Adrenal gland (tissue), 12 donors: Measurements from ENCODE around the gene PRPS2. TPM values are rescaled to one million over a fixed set of nuclear protein-coding genes. Genes with fewer than 3 reads are reported as not detected.

Source experiments
- DNase-seq, 7 donors: peaks; one replicate each; pipeline ENCODE4 v3.0.0-alpha.2; 2019 to 2020
- H3K27ac ChIP-seq, 5 donors: fragments of 200-600 bp; sonication (generic) in 4 of 5; 1 replicate in 3 of 5; 2 replicates in 2 of 5; pipeline versions ENCODE4 v1.5.1 to v1.8.0; 2016 to 2020; ENCODE audit warnings: mild to moderate bottlenecking in 1 of 5
- H3K27me3 ChIP-seq: fragments of 200-600 bp; 2 replicates; pipeline ENCODE4 v1.8.0; 2021
- H3K36me3 ChIP-seq, 2 donors: fragments of 200-600 bp; replicated peaks in 1 of 2; 1 replicate in 1 of 2; 2 replicates in 1 of 2; pipeline versions ENCODE4 v1.5.1 to v1.8.0; 2018 to 2022
- H3K4me1 ChIP-seq, 2 donors: fragments of 200-600 bp; replicated peaks in 1 of 2; 1 replicate in 1 of 2; 2 replicates in 1 of 2; pipeline versions ENCODE4 v1.5.1 to v1.8.0; 2018 to 2021
- H3K4me3 ChIP-seq, 4 donors: fragments of 200-600 bp; sonication (generic) in 3 of 4; one replicate each; pipeline ENCODE4 v1.5.1; 2016 to 2018
- H3K9me3 ChIP-seq, 3 donors: fragments of 200-600 bp; sonication (generic) in 1 of 3; replicated peaks in 1 of 3; 1 replicate in 2 of 3; 2 replicates in 1 of 3; pipeline versions ENCODE4 v1.5.1 to v1.8.0; 2016 to 2021
- POLR2A ChIP-seq, 2 donors: fragments of 450-650 bp; IDR thresholded peaks; one replicate each; pipeline ENCODE4 v1.6.1; 2017; ENCODE audit warnings: antibody characterized with exemption in 2 of 2, mild to moderate bottlenecking in 2 of 2, moderate library complexity in 1 of 2
- WGBS, 4 donors: extraction: QIAGEN DNeasy Blood & Tissue Kit in 2 of 4; methylation state at CpG; one replicate each; pipeline versions ENCODE4 v1.1.5 to v1.1.7; 2013 to 2017; 5-methylcytosine and 5-hydroxymethylcytosine counted together
- intact Hi-C, 2 donors: fragments of 100-400 bp; cut with DNase I; formaldehyde crosslinking; loops; one replicate each; pipeline versions ENCODE4 v1.14.1 to v1.15.0; 2022 to 2023
- polyA plus RNA-seq, 3 donors: library from polyadenylated mRNA; stranded (reverse); fragments of 200-250 nt in 2 of 3; fragments of 350-450 nt in 1 of 3; fragmentation: Illumina TruSeq in 1 of 3; extraction: RNeasy Lipid Tissue Mini Kit (QIAGEN cat#74804) in 1 of 3; gene quantifications; one replicate each; pipeline ENCODE4 v1.2.3, GENCODE V29; 2013 to 2014
- total RNA-seq, 9 donors: library from RNA; depleted of rRNA in 4 of 9; stranded (reverse); fragments of >200 nt in 4 of 9; fragments of 120-200 nt in 1 of 9; fragmentation: NEBNext Ultra II Directional in 1 of 9; extraction: Animal tissue kit (Norgen Biotek cat#: 25700) in 1 of 9; gene quantifications; one replicate each; pipeline versions ENCODE4 v1.1.0 to v1.2.4, GENCODE V29; 2013 to 2023
- TF ChIP-seq, protein P1 (sequence below), 6 experiments: fragments of 450-650 bp in 4 of 6; fragments of 200-600 bp in 2 of 6; sonication (generic) in 1 of 6; IDR thresholded peaks; 1 replicate in 5 of 6; 2 replicates in 1 of 6; pipeline versions ENCODE4 v1.5.1 to v1.8.0; 2016 to 2021; ENCODE audit warnings: antibody characterized with exemption in 6 of 6, mild to moderate bottlenecking in 2 of 6, moderate library complexity in 1 of 6
- donor health status: healthy with polysubstance abuse.
- donor health status: Bipolar disorder and iron deficiency.
- donor health status: DM: yes; HTN: yes; CAD: no.
- donor health status: DM: no; HTN: no; CAD: no.
- donor health status: DM: no; HTN: no; CAD: no.
- donor health status: DM: yes; HTN: yes; CAD: no.

Gene PRPS2
- total and polyA plus RNA-seq, 12 donors: 4.8 to 317 (median 78.1) TPM

DNA sequence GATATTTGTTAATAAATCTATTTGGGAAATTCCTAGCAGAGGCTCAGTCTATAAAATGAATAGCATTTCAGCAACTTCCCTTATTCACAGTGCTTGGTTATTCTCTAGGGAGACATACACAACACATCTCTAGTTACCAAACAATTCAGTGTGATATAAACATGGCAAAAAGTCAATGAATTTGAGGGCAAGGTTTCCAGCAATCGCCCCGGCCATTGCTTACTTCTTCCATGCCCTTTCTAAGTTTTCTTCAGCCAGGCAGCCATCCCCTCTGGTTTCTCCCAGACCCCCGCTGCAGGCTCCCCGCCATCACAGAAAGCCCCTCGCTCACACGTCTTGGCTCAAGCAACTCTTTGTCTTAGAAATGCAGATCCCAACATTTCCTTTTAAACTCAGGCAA lies 80.0 kb downstream of the PRPS2 start:
- intact Hi-C loops: no loop called here
- Histone ChIP-seq H3K9me3 (no peaks in the 10 kb centered on the region), H3K4me1 (no peaks in the 10 kb centered on the region), H3K36me3 (no peaks in the 10 kb centered on the region), H3K4me3 (no peak overlapping the region), H3K27me3 (no peaks in the 10 kb centered on the region), H3K27ac (no peak overlapping the region)
- no peak for DNase-seq
- TF ChIP-seq, protein P1, sequence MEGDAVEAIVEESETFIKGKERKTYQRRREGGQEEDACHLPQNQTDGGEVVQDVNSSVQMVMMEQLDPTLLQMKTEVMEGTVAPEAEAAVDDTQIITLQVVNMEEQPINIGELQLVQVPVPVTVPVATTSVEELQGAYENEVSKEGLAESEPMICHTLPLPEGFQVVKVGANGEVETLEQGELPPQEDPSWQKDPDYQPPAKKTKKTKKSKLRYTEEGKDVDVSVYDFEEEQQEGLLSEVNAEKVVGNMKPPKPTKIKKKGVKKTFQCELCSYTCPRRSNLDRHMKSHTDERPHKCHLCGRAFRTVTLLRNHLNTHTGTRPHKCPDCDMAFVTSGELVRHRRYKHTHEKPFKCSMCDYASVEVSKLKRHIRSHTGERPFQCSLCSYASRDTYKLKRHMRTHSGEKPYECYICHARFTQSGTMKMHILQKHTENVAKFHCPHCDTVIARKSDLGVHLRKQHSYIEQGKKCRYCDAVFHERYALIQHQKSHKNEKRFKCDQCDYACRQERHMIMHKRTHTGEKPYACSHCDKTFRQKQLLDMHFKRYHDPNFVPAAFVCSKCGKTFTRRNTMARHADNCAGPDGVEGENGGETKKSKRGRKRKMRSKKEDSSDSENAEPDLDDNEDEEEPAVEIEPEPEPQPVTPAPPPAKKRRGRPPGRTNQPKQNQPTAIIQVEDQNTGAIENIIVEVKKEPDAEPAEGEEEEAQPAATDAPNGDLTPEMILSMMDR (IDR thresholded peaks at IDR 0.05): no peak
- no peak for TF ChIP-seq POLR2A (IDR thresholded peaks at IDR 0.05)
- WGBS, 4 donors: 64 to 69% (median 67%) methylated on average over 6 of the region's 6 CpGs

DNA sequence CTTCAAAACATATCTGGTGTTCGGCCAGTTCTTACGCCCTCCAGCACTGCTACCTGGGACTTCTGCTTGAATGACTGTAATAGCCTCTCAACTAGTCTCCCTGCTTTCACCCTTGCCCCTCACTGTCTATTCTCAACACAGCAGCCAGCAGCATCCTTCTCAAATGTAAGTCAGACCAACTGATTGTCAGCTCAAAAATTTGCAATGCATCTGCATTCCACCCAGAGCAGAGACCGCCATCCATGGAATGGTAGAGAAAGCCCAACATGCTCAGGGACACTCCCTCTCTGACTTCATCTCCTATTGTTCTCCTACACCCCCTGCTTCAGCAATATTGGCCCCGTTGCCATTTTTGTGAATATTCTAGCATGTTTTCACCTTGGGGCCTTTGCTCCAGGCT lies 81.5 kb downstream of the PRPS2 start:
- 78 to 85% (median 79%) methylated on average over 3 to 4 of the region's 4 CpGs for WGBS, 4 donors
- Histone ChIP-seq H3K27me3 (no peaks in the 10 kb centered on the region), H3K27ac (no peak overlapping the region), H3K9me3 (no peaks in the 10 kb centered on the region), H3K36me3 (no peaks in the 10 kb centered on the region), H3K4me3 (no peak overlapping the region), H3K4me1 (no peaks in the 10 kb centered on the region)
- no peak for TF ChIP-seq POLR2A (IDR thresholded peaks at IDR 0.05)
- TF ChIP-seq, protein P1 (IDR thresholded peaks at IDR 0.05): no peak
- no peak for DNase-seq
- intact Hi-C loops: no loop called here

Other genes starting within 250 kb of the PRPS2 start
- gene TLR7, start 75.7 kb downstream of the PRPS2 start, total RNA-seq: 1 to 10 TPM in 7 of 9 donors, under 1 TPM in 2; 0.18 to 4.0 (median 3.2) TPM
- under 1 TPM; 0.20 to 0.93 (median 0.32) TPM for gene TLR7, start 75.7 kb downstream of the PRPS2 start, polyA plus RNA-seq
- gene TLR8, start 115.2 kb downstream of the PRPS2 start, total RNA-seq: 1 to 10 TPM in 7 of 9 donors, under 1 TPM in 1, not detected in 1; 0.39 to 5.6 (median 2.7) TPM
- gene TLR8, start 115.2 kb downstream of the PRPS2 start, polyA plus RNA-seq: under 1 TPM; 0.10 to 0.84 (median 0.32) TPM
- 1,000 to 10,000 TPM; 1,180 to 9,144 (median 3,490) TPM for gene TMSB4X, start 183.7 kb downstream of the PRPS2 start, total RNA-seq
- 1,000 to 10,000 TPM; 2,395 to 6,385 (median 6,130) TPM for gene TMSB4X, start 183.7 kb downstream of the PRPS2 start, polyA plus RNA-seq